ENCODE data around the gene EFNA5.

DNA sequence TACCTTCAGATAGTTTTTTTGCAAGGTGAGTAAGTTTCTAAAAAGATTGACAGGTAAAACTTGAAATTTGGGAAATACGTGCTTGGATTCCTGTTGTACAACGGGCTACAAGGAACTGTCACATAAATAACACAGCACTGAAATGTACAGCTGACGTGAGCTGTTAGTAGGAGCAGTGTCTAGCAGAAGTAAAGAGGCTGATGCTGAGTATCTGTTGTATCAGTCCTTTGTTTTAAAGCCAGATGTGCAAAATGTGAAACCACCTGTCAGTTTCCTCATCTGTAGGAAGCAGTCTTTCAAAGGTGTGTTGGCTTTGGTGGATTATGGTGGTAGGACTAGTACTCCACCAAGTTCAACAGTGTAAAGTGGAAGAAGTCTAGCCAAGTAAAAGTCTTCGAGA, 122.3 kb downstream of the EFNA5 start:
- TF ChIP-seq, protein P1, sequence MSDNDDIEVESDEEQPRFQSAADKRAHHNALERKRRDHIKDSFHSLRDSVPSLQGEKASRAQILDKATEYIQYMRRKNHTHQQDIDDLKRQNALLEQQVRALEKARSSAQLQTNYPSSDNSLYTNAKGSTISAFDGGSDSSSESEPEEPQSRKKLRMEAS (IDR thresholded peaks at IDR 0.05; ENCODE audit: low read depth, low read length), result no peak
- TF ChIP-seq, protein P2, sequence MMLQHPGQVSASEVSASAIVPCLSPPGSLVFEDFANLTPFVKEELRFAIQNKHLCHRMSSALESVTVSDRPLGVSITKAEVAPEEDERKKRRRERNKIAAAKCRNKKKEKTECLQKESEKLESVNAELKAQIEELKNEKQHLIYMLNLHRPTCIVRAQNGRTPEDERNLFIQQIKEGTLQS (IDR thresholded peaks at IDR 0.05; ENCODE audit: borderline replicate concordance, extremely low read depth, low read depth, low read length), result no peak
- no peak for TF ChIP-seq CTCF (IDR thresholded peaks at IDR 0.05 in 2 of 3, conservative IDR thresholded peaks at IDR 0.05 in 1 of 3; ENCODE audit: control insufficient read depth in 2 of 3, extremely low read depth in 1 of 3, insufficient read depth in 1 of 3, low read depth in 3 of 3, low read length in 3 of 3)
- no peak for TF ChIP-seq SREBF2 (IDR thresholded peaks at IDR 0.05; ENCODE audit: low read length)
- no peak for TF ChIP-seq CHD1 (IDR thresholded peaks at IDR 0.05; ENCODE audit: low read depth, low read length)
- TF ChIP-seq YY1 (IDR thresholded peaks at IDR 0.05; ENCODE audit: low read depth, low read length), result no peak
- no peak for TF ChIP-seq TAF1 (IDR thresholded peaks at IDR 0.05; ENCODE audit: borderline replicate concordance, low read depth, low read length)
- no peak for TF ChIP-seq POLR2AphosphoS5 (IDR thresholded peaks at IDR 0.05; ENCODE audit: low read length)
- TF ChIP-seq TCF7 (IDR thresholded peaks at IDR 0.05; ENCODE audit: borderline replicate concordance), result no peak
- no peak for TF ChIP-seq BACH1 (IDR thresholded peaks at IDR 0.05; ENCODE audit: borderline replicate concordance)
- TF ChIP-seq, protein P3, sequence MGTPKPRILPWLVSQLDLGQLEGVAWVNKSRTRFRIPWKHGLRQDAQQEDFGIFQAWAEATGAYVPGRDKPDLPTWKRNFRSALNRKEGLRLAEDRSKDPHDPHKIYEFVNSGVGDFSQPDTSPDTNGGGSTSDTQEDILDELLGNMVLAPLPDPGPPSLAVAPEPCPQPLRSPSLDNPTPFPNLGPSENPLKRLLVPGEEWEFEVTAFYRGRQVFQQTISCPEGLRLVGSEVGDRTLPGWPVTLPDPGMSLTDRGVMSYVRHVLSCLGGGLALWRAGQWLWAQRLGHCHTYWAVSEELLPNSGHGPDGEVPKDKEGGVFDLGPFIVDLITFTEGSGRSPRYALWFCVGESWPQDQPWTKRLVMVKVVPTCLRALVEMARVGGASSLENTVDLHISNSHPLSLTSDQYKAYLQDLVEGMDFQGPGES (IDR thresholded peaks at IDR 0.05), result no peak
- no peak for TF ChIP-seq EZH2 (IDR thresholded peaks at IDR 0.05; ENCODE audit: borderline replicate concordance, control insufficient read depth, low read depth, low read length)
- no peak for TF ChIP-seq POLR2A (IDR thresholded peaks at IDR 0.05; ENCODE audit: low read depth, low read length)
